H1 (cell line): ENCODE results near the gene NDUFB10. TPM values are rescaled to one million over a fixed set of nuclear protein-coding genes. Genes with fewer than 3 reads are reported as not detected.

Experiments used
- CTCF ChIA-PET: fragments of 300-600 bp; sonication (Branson Sonifier 250); formaldehyde crosslinking; loops from one replicate; lab custom pipeline; 2021; ENCODE audit not compliant: partially characterized antibody; lab: Charles Lee
- POLR2A ChIA-PET: fragments of 300-600 bp; sonication (Branson Sonifier 250); formaldehyde crosslinking; loops from one replicate; lab custom pipeline; 2021; ENCODE audit warnings: inconsistent platforms; ENCODE audit not compliant: partially characterized antibody; lab: Charles Lee
- DNase-seq, 2 experiments: peaks; one replicate each; pipeline versions ENCODE4 v3.0.0 to v3.0.0-alpha.2; 2010 to 2022; ENCODE audit warnings: low spot score in 2 of 2, low read depth in 1 of 2, mixed read lengths in 1 of 2
- FAIRE-seq: peaks from 2 replicates; lab custom pipeline; 2011; peaks lifted over from hg19 to GRCh38; lab: Jason Lieb, UNC
- H2AFZ ChIP-seq: 2 replicates; pipeline ENCODE4 v1.8.1; 2012; ENCODE audit warnings: low read length, inconsistent platforms
- H2AK5ac ChIP-seq: 2 replicates; pipeline ENCODE4 v1.6.1; 2013; ENCODE audit warnings: low read depth, low read length
- H2BK120ac ChIP-seq: replicated peaks from 2 replicates; pipeline ENCODE3; 2013; ENCODE audit warnings: low read depth, low read length, inconsistent platforms
- H2BK12ac ChIP-seq: 2 replicates; pipeline ENCODE4 v1.6.1; 2013; ENCODE audit warnings: low read depth, low read length
- H2BK15ac ChIP-seq: 2 replicates; pipeline ENCODE4 v1.6.1; 2013; ENCODE audit warnings: low read length
- H2BK20ac ChIP-seq: 2 replicates; pipeline ENCODE4 v1.6.1; 2013; ENCODE audit warnings: low read length
- H2BK5ac ChIP-seq: 2 replicates; pipeline ENCODE4 v1.6.1; 2013; ENCODE audit warnings: low read depth, low read length
- H3K14ac ChIP-seq: 2 replicates; pipeline ENCODE4 v1.6.1; 2013; ENCODE audit warnings: inconsistent platforms; ENCODE audit not compliant: insufficient read length
- H3K18ac ChIP-seq: 2 replicates; pipeline ENCODE4 v1.6.1; 2013; ENCODE audit warnings: low read length; ENCODE audit errors: extremely low read depth
- H3K23ac ChIP-seq: 2 replicates; pipeline ENCODE4 v1.6.1; 2013; ENCODE audit warnings: inconsistent platforms; ENCODE audit not compliant: insufficient read length
- H3K23me2 ChIP-seq: 2 replicates; pipeline ENCODE4 v1.6.1; 2013; ENCODE audit warnings: low read depth, low read length
- H3K27ac ChIP-seq: 2 replicates; pipeline ENCODE4 v1.6.1; 2011; ENCODE audit warnings: low read depth, low read length, inconsistent platforms
- H3K27me3 ChIP-seq, 4 experiments: replicated peaks in 1 of 4; 1 replicate in 1 of 4; 2 replicates in 3 of 4; pipeline versions ENCODE4 v1.6.1 to v1.8.1; 2011 to 2013; ENCODE audit warnings: low read length in 3 of 4, mild to moderate bottlenecking in 3 of 4, inconsistent platforms in 2 of 4, mixed read lengths in 2 of 4, moderate library complexity in 1 of 4; ENCODE audit not compliant: control insufficient read depth in 3 of 4, insufficient read depth in 3 of 4; ENCODE audit errors: extremely low read depth in 1 of 4
- H3K36me3 ChIP-seq, 4 experiments: 2 replicates each; pipeline versions ENCODE4 v1.6.1 to v1.8.1; 2011 to 2013; ENCODE audit warnings: mild to moderate bottlenecking in 4 of 4, low read length in 3 of 4, moderate library complexity in 2 of 4, control low read depth in 1 of 4, inconsistent platforms in 1 of 4; ENCODE audit not compliant: insufficient read depth in 4 of 4, control insufficient read depth in 2 of 4
- H3K4ac ChIP-seq: replicated peaks from 2 replicates; pipeline ENCODE3; 2013; ENCODE audit warnings: low read length, low read depth, mixed read lengths, inconsistent platforms; ENCODE audit not compliant: insufficient read length
- H3K4me1 ChIP-seq, 4 experiments: replicated peaks in 1 of 4; 1 replicate in 1 of 4; 2 replicates in 3 of 4; pipeline versions ENCODE4 v1.6.1 to v1.8.1; 2011 to 2013; ENCODE audit warnings: low read length in 3 of 4, inconsistent platforms in 2 of 4, mixed read lengths in 1 of 4; ENCODE audit not compliant: insufficient read depth in 4 of 4, control insufficient read depth in 3 of 4
- H3K4me2 ChIP-seq, 2 experiments: 2 replicates each; pipeline versions ENCODE4 v1.6.1 to v1.8.1; 2011 to 2013; ENCODE audit warnings: low read depth in 2 of 2, low read length in 2 of 2, control low read depth in 1 of 2, inconsistent platforms in 1 of 2, mild to moderate bottlenecking in 1 of 2; ENCODE audit not compliant: insufficient read depth in 1 of 2
- H3K4me3 ChIP-seq, 4 experiments: fragments of 200-600, 300-600 bp in 1 of 4; sonication (generic), shearing (Covaris generic), sonication (Bioruptor Twin) in 1 of 4; 2 replicates each; pipeline versions ENCODE4 v1.5.1 to v1.8.1; 2011 to 2016; ENCODE audit warnings: low read length in 4 of 4, low read depth in 3 of 4, control low read depth in 2 of 4, inconsistent platforms in 2 of 4, mild to moderate bottlenecking in 2 of 4, mixed read lengths in 1 of 4, moderate library complexity in 1 of 4; ENCODE audit not compliant: insufficient read depth in 2 of 4; ENCODE audit errors: extremely low read depth in 1 of 4
- H3K56ac ChIP-seq: replicated peaks from 2 replicates; pipeline ENCODE3; 2013; ENCODE audit warnings: low read depth, mild to moderate bottlenecking, mixed read lengths, low read length, inconsistent platforms; ENCODE audit not compliant: insufficient read length
- H3K79me1 ChIP-seq: 2 replicates; pipeline ENCODE4 v1.6.1; 2013; ENCODE audit warnings: low read depth, low read length, control low read depth
- H3K79me2 ChIP-seq, 2 experiments: 2 replicates each; pipeline versions ENCODE4 v1.6.1 to v1.8.1; 2012 to 2013; ENCODE audit warnings: low read length in 2 of 2, mild to moderate bottlenecking in 2 of 2, inconsistent platforms in 1 of 2; ENCODE audit not compliant: insufficient read depth in 2 of 2, control insufficient read depth in 1 of 2
- H3K9ac ChIP-seq, 4 experiments: replicated peaks in 1 of 4; 1 replicate in 1 of 4; 2 replicates in 3 of 4; pipeline versions ENCODE4 v1.6.1 to v1.8.1; 2011 to 2013; ENCODE audit warnings: low read depth in 3 of 4, low read length in 3 of 4, control low read depth in 2 of 4, mild to moderate bottlenecking in 2 of 4, moderate library complexity in 2 of 4, inconsistent platforms in 1 of 4; ENCODE audit errors: extremely low read depth in 1 of 4
- H3K9me3 ChIP-seq, 2 experiments: 2 replicates each; pipeline versions ENCODE4 v1.6.1 to v1.8.1; 2012 to 2013; ENCODE audit warnings: mild to moderate bottlenecking in 2 of 2, moderate library complexity in 2 of 2, control low read depth in 1 of 2, inconsistent platforms in 1 of 2, low read depth in 1 of 2, low read length in 1 of 2, mixed read lengths in 1 of 2; ENCODE audit not compliant: insufficient read depth in 2 of 2
- H4K20me1 ChIP-seq, 2 experiments: replicated peaks in 1 of 2; 2 replicates each; pipeline versions ENCODE3 to v1.8.1; 2011 to 2013; ENCODE audit warnings: inconsistent platforms in 2 of 2, low read length in 2 of 2, mild to moderate bottlenecking in 1 of 2; ENCODE audit not compliant: insufficient read depth in 2 of 2, control insufficient read depth in 1 of 2
- H4K5ac ChIP-seq: 2 replicates; pipeline ENCODE4 v1.6.1; 2013; ENCODE audit warnings: low read length, low read depth, mixed read lengths, inconsistent platforms; ENCODE audit not compliant: insufficient read length
- H4K8ac ChIP-seq: 2 replicates; pipeline ENCODE4 v1.8.0; 2013; ENCODE audit warnings: mild to moderate bottlenecking, moderate library complexity, low read length, inconsistent platforms; ENCODE audit not compliant: insufficient read depth; ENCODE audit errors: extremely low read depth
- H4K91ac ChIP-seq: replicated peaks from 2 replicates; pipeline ENCODE3; 2013; ENCODE audit warnings: low read length, mixed read lengths, inconsistent platforms; ENCODE audit not compliant: insufficient read length
- CEBPB ChIP-seq: IDR thresholded peaks from 2 replicates; pipeline ENCODE4 v1.6.1; 2012; ENCODE audit warnings: low read depth, low read length
- WGBS, 2 experiments: shearing (Covaris generic) in 1 of 2; methylation state at CpG; one replicate each; pipeline versions ENCODE4 v1.1.6 to v1.1.7; 2013 to 2015; ENCODE audit warnings: low lambda C conversion rate in 2 of 2, mixed read lengths in 2 of 2, inconsistent platforms in 1 of 2, low coverage in 1 of 2, missing lambda C conversion rate in 1 of 2; ENCODE audit not compliant: insufficient replicate concordance in 2 of 2, insufficient coverage in 1 of 2, insufficient read length in 1 of 2; ENCODE audit errors: extremely low coverage in 1 of 2, missing lambda C conversion rate in 1 of 2; 5-methylcytosine and 5-hydroxymethylcytosine counted together
- polyA plus RNA-seq, 7 experiments: library from polyadenylated mRNA; depleted of rRNA in 3 of 7; stranded (reverse) in 5 of 7; unstranded in 2 of 7; fragments of >200 nt in 5 of 7; fragments of 200-250 nt in 2 of 7; gene quantifications; 1 replicate in 5 of 7; 2 replicates in 1 of 7; 4 replicates in 1 of 7; pipeline versions ENCODE4 v1.2.1 to v1.2.3, GENCODE V29; 2011 to 2013; ENCODE audit warnings: missing spikeins in 2 of 7, mixed read lengths in 2 of 7
- total RNA-seq: library from RNA; stranded (reverse); fragmentation: NEBNext Ultra II Directional; extraction: Animal tissue kit (Norgen Biotek cat#: 25700); gene quantifications from 2 replicates; pipeline ENCODE4 v1.2.1, GENCODE V29; 2021

NDUFB10 gene
- total and polyA plus RNA-seq, 2 of the 8 experiments (the other 6 are each of a cell fraction or from before 2014, with no cell fraction given): 183 to 194 TPM

DNA sequence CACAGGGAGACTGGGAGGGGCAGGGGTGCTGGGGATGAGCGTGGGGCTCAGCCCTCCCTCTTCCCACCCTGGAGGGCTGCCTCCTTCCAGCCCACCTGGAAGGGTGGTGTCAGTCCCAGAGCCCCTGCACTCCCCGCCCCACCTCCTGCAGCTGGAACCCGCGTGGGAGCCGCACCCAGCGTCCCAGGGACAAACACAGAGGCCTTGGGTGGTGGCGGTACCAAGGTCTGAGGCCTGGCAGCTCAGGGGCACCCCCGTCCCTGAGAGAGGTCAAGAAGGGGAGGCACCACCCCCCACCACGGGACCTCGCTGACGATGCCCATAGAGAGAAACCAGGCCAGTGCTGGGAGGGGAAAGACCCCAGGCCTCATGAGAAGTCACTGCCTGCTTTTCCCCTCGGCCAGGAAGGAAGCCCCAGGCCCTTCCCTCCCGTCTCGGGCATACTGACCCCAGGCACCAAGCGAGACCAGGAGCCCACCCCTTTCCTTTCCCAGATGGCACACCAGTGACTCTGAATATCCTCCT, 45.2 kb upstream of the NDUFB10 start:
- CTCF ChIA-PET: interaction anchor here (0.6 to 4.0 kb wide), 7 partner anchors 10 to 498 kb away, joined by 3 to 19 read pairs (median 7); no protein-coding TSS in a partner anchor
- H4K91ac ChIP-seq: no peak overlapping the region
- no peaks in the 10 kb centered on the region for H3K79me1 ChIP-seq
- H3K18ac ChIP-seq: peak overlapping the region; percentile 78; the same call in 1 of the 2 replicates
- H4K8ac ChIP-seq: peak overlapping the region; percentile 28; the same call in 1 of the 2 replicates
- 73% methylated on average over 14 of the region's 15 CpGs; no CpG with 5 or more reads in 1 of the 2 experiments for WGBS, 2 experiments
- no peak overlapping the region for H3K27ac ChIP-seq
- peaks cover 23 to 47% (median 41%) of the 10 kb centered on the region in 4 experiments for H3K27me3 ChIP-seq
- H4K5ac ChIP-seq: no peak overlapping the region
- DNase-seq: no peak
- H2BK20ac ChIP-seq: no peak overlapping the region
- peak overlapping the region; percentile 59 for H3K4ac ChIP-seq
- H4K20me1 ChIP-seq: peaks cover under 1 to 9% of the 10 kb centered on the region in 2 experiments
- H3K4me2 ChIP-seq: peak overlapping the region in 1 of 2 experiments; percentile 1; a peak in 1 of 4 replicates
- H2AK5ac ChIP-seq: no peak overlapping the region
- no peak overlapping the region for H3K9ac ChIP-seq
- H3K23me2 ChIP-seq: peaks cover 7% of the 10 kb centered on the region; the same call in 1 of the 2 replicates
- POLR2A ChIA-PET: interaction anchor here (0.9 to 1.9 kb wide), 6 partner anchors 9 to 141 kb away, joined by 3 to 7 read pairs (median 4); partner anchors contain the start of genes EME2, FAHD1, HAGH and MRPS34
- no peak overlapping the region for H3K23ac ChIP-seq
- no peak overlapping the region for H2AFZ ChIP-seq
- peaks cover 0 to 7% (median 0%) of the 10 kb centered on the region in 4 experiments; a peak in 1 of 8 replicates for H3K36me3 ChIP-seq
- H3K14ac ChIP-seq: no peak overlapping the region
- no peaks in the 10 kb centered on the region for H3K9me3 ChIP-seq
- H3K79me2 ChIP-seq: no peaks in the 10 kb centered on the region
- H3K56ac ChIP-seq: no peak overlapping the region
- 0 out of 2 replicates have a peak overlapping the region, but pooled peaks have one; percentile 61 for H2BK15ac ChIP-seq
- H3K4me1 ChIP-seq: peaks cover 0 to 31% (median 20%) of the 10 kb centered on the region in 4 experiments; a peak in 6 of 7 replicates
- peak overlapping the region; percentile 66; the same call in 1 of the 2 replicates for H2BK5ac ChIP-seq
- H3K4me3 ChIP-seq: no peak overlapping the region
- FAIRE-seq: no peak
- peak overlapping the region; percentile 84; the same call in 1 of the 2 replicates for H2BK12ac ChIP-seq
- H2BK120ac ChIP-seq: no peak overlapping the region
- TF ChIP-seq CEBPB: no peak
